NCI-H2107 treated with DMSO at 0.1 percent for 48 hours (cell line): ENCODE data around the gene CD74.

ENCODE experiments used
- DNase-seq: peaks from one replicate; lab custom pipeline; 2025; ENCODE audit not compliant: unreplicated experiment; lab: John Stamatoyannopoulos, UW

The CD74 gene

GRCh38 chr5:150410524-150411244, 2.0 kb downstream of the CD74 start:
- DNase-seq = peak; percentile 16

GRCh38 chr5:150409638-150410523, 2.8 kb downstream of the CD74 start:
- peak; percentile 34 for DNase-seq

GRCh38 chr5:150408231-150408943, 4.3 kb downstream of the CD74 start:
- no peak for DNase-seq

GRCh38 chr5:150407096-150407720, 5.5 kb downstream of the CD74 start:
- no peak for DNase-seq

GRCh38 chr5:150406723-150407095, 6.0 kb downstream of the CD74 start:
- no peak for DNase-seq

- DNase-seq = no peak
These were observed 6.5 kb downstream of the CD74 start for GRCh38 chr5:150406103-150406722.

GRCh38 chr5:150404941-150405816, 7.5 kb downstream of the CD74 start:
- DNase-seq = no peak

- no peak for DNase-seq
These were observed 8.2 kb downstream of the CD74 start for GRCh38 chr5:150404535-150404934.

- DNase-seq = no peak
These were observed 8.6 kb downstream of the CD74 start for GRCh38 chr5:150404121-150404520.

GRCh38 chr5:150402901-150403342, 9.8 kb downstream of the CD74 start:
- no peak for DNase-seq

GRCh38 chr5:150402229-150402773, 10.4 kb downstream of the CD74 start:
- no peak for DNase-seq

- no peak for DNase-seq
These were observed 11.1 kb downstream of the CD74 start for GRCh38 chr5:150401376-150402228.

- DNase-seq = no peak
These were observed 11.7 kb downstream of the CD74 start for GRCh38 chr5:150401076-150401375.

GRCh38 chr5:150400316-150401075, 12.2 kb downstream of the CD74 start:
- no peak for DNase-seq

GRCh38 chr5:150399524-150400211, 13.0 kb downstream of the CD74 start:
- no peak for DNase-seq

- DNase-seq = no peak
These were observed 13.8 kb downstream of the CD74 start for GRCh38 chr5:150398722-150399523.
